HepG2 (cell line): ENCODE results near the gene CATSPERD.

Experiments used
- CCDC6 ChIP-seq: sonication (generic); formaldehyde crosslinking; IDR thresholded peaks from 2 replicates; pipeline ENCODE4 v1.8.1; 2022; ENCODE audit warnings: mild to moderate bottlenecking, missing genetic modification reagents, moderate library complexity
- NAIF1 ChIP-seq: sonication (generic); formaldehyde crosslinking; IDR thresholded peaks from 2 replicates; pipeline ENCODE4 v1.5.0; 2020; ENCODE audit warnings: mild to moderate bottlenecking, missing genetic modification reagents, borderline replicate concordance
- SP5 ChIP-seq: IDR thresholded peaks from 2 replicates; pipeline ENCODE4 v1.6.1; 2016; ENCODE audit warnings: low read depth, borderline replicate concordance
- YY1 ChIP-seq: IDR thresholded peaks from 2 replicates; pipeline ENCODE4 v1.6.1; 2011; ENCODE audit warnings: low read length, low read depth, moderate library complexity, mild to moderate bottlenecking; ENCODE audit not compliant: insufficient read depth, insufficient replicate concordance
- TF ChIP-seq, protein P1 (sequence below): IDR thresholded peaks from 2 replicates; pipeline ENCODE4 v1.6.1; 2012; ENCODE audit warnings: inconsistent platforms
- TF ChIP-seq, protein P2 (sequence below): sonication (generic); formaldehyde crosslinking; IDR thresholded peaks from 2 replicates; pipeline ENCODE4 v1.4.0; 2020; ENCODE audit warnings: missing genetic modification reagents

DNA sequence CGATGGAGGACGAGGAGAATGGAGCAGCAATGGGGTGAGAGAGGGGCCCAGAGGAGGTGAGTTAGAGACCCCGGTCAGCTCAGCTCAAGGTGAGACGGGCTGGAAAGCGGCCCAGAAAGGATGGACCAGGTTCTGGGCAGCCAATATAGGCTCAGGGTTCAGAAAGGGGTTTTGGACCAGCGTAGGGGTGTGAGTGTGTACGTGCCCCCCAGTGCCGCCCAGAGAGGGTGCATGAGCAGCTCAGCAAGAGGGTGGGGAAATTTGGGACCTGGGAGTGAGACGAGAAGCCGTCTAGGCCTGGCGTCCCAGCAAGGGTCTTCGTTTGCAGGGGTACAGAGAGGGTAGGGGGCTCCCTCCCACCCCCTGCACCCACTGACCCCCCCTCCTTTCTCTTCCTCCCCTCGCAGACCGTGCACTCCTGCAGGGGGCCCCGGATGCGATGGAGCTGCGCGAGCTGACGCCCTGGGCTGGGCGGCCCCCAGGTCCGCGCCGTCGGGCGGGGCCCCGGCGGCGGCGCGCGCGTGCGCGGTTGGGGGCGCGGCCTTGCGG is 107.0 kb downstream of the CATSPERD start:
- TF ChIP-seq, protein P1, sequence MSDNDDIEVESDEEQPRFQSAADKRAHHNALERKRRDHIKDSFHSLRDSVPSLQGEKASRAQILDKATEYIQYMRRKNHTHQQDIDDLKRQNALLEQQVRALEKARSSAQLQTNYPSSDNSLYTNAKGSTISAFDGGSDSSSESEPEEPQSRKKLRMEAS, result no peak
- TF ChIP-seq SP5 (CRISPR knock-in tag) (no peak), NAIF1 (CRISPR knock-in tag) (no peak), CCDC6 (CRISPR knock-in tag) (no peak), YY1 (no peak)
- TF ChIP-seq, protein P2, sequence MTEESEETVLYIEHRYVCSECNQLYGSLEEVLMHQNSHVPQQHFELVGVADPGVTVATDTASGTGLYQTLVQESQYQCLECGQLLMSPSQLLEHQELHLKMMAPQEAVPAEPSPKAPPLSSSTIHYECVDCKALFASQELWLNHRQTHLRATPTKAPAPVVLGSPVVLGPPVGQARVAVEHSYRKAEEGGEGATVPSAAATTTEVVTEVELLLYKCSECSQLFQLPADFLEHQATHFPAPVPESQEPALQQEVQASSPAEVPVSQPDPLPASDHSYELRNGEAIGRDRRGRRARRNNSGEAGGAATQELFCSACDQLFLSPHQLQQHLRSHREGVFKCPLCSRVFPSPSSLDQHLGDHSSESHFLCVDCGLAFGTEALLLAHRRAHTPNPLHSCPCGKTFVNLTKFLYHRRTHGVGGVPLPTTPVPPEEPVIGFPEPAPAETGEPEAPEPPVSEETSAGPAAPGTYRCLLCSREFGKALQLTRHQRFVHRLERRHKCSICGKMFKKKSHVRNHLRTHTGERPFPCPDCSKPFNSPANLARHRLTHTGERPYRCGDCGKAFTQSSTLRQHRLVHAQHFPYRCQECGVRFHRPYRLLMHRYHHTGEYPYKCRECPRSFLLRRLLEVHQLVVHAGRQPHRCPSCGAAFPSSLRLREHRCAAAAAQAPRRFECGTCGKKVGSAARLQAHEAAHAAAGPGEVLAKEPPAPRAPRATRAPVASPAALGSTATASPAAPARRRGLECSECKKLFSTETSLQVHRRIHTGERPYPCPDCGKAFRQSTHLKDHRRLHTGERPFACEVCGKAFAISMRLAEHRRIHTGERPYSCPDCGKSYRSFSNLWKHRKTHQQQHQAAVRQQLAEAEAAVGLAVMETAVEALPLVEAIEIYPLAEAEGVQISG (CRISPR knock-in tag), result no peak
